ENCODE measurements around the gene LRRN4.

DNA sequence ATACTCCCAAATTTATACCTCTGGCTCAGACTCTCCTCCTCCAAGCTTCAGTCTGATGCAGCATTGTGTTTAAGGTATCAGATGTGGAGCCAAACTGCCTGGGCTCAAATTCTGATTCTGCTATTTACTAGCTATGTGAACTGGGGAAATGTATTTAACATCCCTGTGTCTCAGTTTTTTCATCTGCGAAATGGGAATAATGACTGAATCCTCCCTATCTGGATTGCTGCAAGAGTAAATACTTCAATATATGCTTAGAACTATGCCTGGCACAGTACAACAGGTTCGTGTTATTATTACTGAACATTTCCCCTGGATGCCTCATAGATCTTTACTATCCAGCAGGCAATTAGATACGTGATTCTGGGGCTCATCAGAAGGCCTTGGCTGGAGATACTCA lies 5.5 kb downstream of the LRRN4 start:
- TF ChIP-seq, protein P1, sequence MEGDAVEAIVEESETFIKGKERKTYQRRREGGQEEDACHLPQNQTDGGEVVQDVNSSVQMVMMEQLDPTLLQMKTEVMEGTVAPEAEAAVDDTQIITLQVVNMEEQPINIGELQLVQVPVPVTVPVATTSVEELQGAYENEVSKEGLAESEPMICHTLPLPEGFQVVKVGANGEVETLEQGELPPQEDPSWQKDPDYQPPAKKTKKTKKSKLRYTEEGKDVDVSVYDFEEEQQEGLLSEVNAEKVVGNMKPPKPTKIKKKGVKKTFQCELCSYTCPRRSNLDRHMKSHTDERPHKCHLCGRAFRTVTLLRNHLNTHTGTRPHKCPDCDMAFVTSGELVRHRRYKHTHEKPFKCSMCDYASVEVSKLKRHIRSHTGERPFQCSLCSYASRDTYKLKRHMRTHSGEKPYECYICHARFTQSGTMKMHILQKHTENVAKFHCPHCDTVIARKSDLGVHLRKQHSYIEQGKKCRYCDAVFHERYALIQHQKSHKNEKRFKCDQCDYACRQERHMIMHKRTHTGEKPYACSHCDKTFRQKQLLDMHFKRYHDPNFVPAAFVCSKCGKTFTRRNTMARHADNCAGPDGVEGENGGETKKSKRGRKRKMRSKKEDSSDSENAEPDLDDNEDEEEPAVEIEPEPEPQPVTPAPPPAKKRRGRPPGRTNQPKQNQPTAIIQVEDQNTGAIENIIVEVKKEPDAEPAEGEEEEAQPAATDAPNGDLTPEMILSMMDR (conservative IDR thresholded peaks at IDR 0.05; ENCODE audit: low read length), result no peak
- no peak for TF ChIP-seq EZH2phosphoT487 (IDR thresholded peaks at IDR 0.05; ENCODE audit: borderline replicate concordance)
